Stimulated activated CD4-positive, alpha-beta T cell treated with anti-CD3 and anti-CD28 coated beads, Interleukin-2, amount 100 ng/mL, for 48 hours (primary cell): ENCODE data around the gene RNPEP.
A peak's percentile ranks its signal among the peaks of the same experiment; 100 is the strongest.
"Not testable (repeated sequence)": the region's sequence is repeated elsewhere in the genome, so short reads cannot be mapped to it uniquely, and the experiment has no call there.

Experiments
- DNase-seq, 2 donors: peaks; one replicate each; pipeline ENCODE4 v3.0.0-alpha.2; 2020

The RNPEP gene

GRCh38 chr1:201962382-201962781, 20.1 kb upstream of the RNPEP start:
- not testable (repeated sequence) for DNase-seq

DNA sequence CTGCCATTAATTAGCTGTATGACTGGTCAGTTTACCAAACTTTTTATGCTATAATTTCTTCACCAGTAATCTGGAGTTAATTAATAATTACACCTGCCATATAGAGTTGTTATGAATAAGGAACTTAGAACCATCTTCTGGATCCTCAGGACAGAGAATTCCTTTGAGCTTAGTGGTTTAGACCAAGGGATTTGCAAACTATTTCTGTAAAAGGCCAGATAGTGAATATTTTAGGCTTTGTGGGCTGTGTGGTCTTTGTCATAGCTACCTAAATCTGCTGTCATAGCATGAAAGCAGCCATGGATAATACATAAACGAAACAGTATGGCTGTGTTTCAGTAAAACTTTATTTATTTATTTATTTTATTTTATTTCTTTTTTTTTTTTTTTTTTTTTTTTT, 18.2 kb upstream of the RNPEP start:
- DNase-seq = no peak

GRCh38 chr1:201966171-201966570, 16.3 kb upstream of the RNPEP start:
- no peak for DNase-seq

DNA sequence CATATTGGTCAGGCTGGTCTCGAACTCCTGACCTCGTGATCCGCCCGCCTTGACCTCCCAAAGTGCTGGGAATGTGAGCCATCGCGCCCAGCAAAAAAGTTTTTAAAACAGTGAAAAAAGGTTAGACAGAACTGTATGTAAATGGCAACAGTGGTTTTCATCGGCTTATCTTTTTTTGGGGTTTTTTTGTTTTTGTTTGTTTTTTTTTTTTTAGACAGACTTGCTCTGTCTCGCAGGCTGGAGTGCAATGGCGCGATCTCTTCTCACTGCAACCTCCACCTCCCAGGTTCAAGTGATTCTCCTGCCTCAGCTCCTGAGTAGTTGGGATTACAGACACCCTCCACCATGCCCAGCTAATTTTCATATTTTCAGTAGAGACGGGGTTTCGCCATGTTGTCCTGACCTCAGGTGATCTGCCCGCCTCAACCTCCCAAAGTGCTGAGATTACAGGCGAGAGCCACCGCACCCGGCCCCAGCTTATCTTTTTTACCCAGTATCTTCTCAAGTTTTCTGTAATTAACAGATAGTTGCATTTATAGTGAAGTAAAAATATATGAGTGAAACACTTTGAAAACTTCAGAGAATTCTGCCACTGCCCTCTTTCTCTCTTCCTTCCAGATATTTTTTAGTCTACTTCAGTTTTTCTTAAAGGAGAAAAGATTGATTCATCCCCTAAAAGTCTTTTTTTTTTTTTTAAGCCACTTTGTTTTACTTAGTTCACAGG, 14.1 kb upstream of the RNPEP start:
- DNase-seq = no peak

- DNase-seq = no peak
These were observed 11.9 kb upstream of the RNPEP start for GRCh38 chr1:201970334-201971159.

DNA sequence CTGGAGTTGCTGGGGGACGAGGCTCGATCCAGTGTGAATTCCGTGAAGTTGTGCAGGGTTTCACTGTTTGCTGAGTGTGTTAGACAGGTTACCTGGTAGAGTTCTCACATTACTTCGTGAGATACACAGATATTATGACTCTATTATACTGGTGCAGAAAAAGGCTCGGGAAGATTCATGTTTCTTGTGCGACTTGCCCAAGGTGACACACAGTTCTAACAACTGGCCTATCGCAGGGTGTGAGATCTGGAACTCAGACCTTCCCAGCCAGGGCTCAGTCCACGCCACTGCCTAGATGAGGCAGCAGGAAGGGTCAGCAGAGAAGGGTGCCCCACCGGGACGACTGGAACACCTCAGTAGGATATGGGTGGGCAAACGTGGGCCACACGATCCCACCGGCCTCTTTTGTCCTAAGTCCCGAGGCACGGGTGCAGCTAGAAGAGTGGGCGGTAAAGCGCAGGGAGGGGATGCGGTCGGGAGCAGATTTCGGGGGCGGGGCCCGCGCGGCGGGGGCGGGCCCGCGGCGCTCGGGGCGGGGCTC, 296 bp upstream of the RNPEP start:
- peak; percentile 63 to 72 for DNase-seq

DNA sequence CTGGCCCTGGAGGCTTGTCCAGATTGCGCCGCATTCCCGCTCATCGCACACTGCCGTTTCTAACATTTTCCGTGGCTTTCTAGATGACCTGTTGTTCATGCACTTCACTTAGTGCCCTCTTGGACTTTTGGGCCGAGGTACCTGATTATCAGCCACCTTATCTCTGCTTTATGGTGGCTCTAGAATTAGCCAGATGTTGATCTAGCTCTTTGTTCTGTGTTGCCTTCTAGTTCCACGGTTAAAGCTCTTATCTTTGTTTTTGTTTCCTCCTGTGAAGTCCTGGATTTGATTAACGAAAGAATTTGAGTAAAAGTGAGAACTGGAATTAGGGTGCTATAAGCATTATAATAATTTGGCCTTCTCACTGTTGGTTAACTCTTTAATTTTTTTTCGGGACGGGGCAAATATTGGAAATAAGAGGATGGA, 945 bp downstream of the RNPEP start:
- no peak for DNase-seq

GRCh38 chr1:201984446-201984845, 2.0 kb downstream of the RNPEP start:
- no peak for DNase-seq

DNA sequence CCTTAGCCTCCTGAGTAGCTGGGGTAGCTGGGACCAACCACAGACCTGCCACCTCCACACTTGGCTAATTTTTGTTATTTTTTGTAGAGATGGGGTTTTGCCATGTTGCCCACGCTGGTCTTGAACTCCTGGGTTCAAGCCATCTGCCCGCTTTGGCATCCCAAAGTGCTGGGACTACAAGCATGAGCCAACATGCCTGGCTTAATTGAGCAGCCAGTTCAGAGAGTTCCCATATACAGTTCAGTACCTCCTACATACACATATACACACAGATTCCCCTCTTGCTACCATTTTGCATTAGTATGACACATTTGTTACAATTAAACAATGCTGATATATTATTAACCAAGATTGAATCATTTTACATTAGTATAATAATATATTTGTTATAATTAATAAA, 2.9 kb downstream of the RNPEP start:
- DNase-seq = no peak

- no peak for DNase-seq
These were observed 6.2 kb downstream of the RNPEP start for GRCh38 chr1:201988601-201989000.

DNA sequence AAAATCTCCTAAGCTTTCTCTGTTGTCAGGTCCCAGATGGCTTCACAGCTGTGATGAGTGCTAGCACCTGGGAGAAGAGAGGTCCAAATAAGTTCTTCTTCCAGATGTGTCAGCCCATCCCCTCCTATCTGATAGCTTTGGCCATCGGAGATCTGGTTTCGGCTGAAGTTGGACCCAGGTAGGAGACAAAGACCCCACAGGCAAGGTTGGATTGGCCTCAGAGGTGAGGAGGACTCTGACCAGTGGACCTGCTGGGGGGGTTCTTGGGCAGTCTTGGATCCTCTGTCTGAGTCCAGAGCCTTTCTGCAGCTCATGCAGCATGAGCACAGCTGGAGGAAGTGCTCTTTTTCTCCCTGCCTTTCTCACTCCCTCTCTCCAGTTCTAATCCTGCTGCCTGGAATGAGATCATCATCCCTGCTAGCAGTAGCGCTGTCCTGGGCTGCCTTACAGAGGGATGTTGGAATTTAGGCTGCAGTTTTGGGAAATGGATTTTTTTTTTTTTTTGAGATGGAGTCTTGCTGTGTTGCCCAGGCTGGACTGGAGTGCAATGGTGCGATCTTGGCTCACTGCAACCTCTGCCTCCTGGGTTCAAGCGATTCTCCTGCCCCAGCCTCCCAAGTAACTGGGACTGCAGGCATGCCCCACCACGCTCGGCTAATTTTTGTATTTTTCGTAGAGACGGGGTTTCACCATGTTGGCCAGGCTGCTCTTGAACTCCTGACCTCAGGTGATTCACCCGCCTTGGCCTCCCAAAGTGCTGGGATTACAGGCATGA, 7.1 kb downstream of the RNPEP start:
- DNase-seq = no peak

- no peak for DNase-seq
These were observed 8.0 kb downstream of the RNPEP start for GRCh38 chr1:201990427-201990826.

DNA sequence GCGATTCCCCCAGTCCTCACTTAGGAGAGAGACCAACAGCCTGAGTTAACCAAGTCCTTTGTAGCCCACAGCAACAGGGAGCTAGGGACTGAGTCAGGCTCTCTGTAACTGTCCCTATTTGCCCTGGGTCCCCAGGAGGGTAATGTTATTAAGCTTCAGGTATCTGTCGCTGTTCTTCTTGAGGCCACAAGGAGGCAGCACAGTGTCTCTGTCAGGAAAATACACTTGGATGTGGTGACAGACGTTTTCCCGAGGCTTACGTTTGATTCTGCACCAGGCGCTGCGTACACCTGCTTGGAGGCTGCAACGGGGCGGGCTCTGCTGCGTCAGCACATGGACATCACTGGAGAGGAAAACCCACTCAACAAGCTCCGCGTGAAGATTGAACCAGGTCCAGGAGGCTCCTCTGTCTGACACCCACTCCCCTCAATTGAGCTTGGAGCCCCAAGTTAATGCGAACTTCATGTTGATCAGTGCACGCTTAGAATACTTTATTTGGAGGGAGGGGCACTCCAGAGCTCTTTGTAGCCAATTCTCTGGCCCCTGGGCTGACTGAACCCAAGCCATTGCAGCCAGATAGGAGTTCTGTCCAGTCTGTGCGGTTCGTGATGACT, 17.3 kb downstream of the RNPEP start:
- no peak for DNase-seq

DNA sequence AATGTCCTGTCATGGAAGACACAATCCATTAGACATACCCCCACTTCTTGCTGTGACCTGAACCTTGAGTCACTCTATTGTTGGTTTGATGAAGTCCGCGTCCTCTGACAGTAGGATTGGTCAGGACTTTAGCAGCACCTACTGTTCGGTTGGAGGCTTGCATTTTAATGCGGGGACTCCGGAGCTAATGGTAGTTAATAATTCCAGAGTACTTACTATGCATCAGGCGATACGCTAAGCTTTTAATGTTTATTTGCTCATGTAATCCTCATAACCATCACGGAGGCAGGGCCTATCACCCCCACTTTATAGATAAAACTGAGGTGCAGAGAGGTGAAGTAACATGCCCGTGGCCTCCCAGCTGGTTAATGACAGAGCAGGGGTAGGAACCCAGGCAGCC, 20.1 kb downstream of the RNPEP start:
- DNase-seq = no peak

DNA sequence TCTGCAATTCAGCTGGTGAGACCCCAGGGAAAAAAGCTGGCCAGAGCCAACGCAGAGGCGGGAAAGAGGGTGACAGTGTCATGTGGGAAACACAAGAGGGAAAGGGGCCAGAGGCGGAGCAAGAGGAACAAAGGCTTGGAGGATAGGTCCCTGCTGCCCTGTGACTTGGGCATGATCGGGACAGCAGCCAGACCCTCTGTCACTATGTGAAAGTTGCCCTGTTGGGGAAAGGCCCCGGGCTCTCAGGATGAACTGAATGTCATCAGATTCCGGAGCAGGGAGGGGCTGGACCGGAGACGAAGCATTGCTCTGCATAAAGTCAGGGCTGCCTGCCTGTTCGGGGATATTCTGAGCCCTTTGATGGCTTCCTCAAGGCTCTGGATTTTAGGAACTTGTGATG, 22.3 kb downstream of the RNPEP start:
- DNase-seq = no peak

DNA sequence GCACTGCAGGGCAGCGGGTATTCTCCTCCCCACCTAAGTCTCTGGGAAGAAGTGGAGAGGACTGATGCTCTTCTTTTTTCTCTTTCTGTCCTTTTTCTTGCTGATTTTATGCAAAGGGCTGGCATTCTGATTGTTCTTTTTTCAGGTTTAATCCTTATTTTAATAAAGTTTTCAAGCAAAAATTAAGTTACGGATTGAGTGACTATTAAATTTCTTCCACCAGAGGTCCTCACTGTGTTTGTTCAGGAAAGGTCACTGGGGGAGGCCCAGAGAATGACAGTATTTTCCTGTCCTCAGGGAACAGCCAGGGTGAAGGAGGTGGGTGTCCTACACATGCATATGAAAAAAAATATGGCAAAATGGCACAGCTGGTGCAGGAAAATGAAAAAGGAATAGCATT, 23.5 kb downstream of the RNPEP start:
- DNase-seq = no peak

DNA sequence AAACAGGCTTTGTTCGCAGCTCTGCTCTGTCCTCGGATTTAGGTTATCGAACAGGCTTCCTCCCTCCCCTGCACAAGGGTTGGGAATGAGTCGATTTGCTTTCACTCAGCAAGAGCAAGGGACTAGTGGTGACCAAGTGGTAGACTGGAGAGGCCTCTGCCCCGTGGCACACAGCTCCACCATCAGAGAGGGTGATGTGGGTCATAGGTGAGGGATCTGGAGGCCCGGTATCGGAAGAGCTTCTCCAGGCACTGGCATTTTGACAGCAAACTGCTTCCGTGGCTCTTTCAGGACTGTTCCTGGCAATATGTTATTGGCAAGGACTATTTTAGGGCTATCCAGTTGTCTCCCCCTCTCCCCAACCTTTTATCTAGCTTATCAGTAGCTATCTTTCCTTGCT, 24.9 kb downstream of the RNPEP start:
- no peak for DNase-seq

DNA sequence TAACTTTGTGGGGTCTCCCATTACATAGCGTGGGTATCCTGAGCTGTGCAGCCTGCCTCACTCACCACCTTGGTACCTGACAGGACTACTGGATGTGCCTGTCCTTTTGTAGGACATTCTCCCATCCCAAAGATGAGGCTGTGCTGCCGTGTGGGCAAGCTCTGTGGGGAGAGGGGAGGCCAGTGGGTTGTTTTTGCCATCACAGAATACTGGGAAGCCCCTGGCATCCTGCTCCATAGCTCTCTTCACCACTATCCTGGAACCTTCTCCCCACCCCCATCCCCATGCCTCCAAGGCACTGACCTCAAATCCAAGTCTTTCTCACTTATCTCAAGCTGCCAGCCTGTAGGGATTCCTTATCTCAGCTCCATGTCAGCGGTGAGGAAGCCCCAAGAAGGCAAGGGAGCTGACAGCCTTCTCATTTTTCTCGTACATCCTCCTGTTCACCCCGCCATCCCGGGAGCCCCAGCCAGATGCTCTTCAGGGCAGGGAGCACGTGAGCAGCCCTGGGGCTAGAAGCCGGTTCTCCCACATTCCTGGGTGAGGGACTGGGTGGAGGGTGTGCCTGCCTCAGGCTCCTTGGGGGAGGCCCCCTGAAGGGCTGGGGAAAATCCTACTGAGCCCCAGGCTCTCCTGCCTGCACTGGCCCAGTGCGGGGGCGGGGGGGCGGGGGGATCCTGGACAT, 25.5 kb downstream of the RNPEP start:
- DNase-seq = no peak

- peak; percentile 64 to 71 for DNase-seq
These were observed 27.1 kb downstream of the RNPEP start for GRCh38 chr1:202009326-202010179.

DNA sequence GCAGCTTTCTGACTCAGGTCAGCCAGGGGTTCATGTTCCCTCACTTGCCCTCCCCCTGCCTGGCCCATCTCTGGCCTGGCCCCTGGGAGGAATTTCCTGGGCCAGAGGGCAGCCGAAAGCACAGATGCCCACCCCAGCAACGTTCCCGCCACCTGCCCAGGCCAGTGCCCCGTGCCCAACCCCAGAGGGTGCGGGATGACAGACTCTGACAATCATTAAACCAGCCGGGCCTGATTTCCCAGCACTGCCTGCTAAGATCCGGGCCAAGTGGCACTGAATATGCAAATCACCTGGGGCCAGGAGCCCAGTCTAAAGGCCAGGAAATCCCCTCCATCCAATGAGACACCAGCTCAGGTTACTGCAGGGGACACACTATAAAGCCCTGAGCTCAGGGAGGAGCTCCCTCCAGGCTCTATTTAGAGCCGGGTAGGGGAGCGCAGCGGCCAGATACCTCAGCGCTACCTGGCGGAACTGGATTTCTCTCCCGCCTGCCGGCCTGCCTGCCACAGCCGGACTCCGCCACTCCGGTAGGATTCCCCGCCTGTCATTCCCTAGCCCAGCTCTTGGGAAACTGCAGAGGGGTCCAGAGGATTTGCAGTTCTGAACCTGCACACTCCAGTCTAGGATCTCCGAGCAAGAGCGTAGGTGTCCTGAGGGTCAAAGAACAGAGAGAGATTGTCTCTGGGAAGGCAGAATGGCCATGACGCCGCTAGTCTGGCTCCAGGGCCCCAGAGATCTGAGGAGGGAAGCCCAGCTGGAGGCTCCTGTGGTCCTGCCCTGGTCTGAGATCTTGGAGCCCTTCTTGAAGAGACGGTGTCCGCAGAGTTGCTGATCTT, 27.9 kb downstream of the RNPEP start, which contains the start of gene ELF3:
Gene ELF3 (plus strand): TSS at position 408 of the 836 bp plus-strand sequence. CDS start 550 bp downstream, outside the sequence.
- DNase-seq = no peak
